Spleen (tissue), 11 donors: ENCODE data around the gene NKX1-1. TPM values are rescaled to one million over a fixed set of nuclear protein-coding genes. Genes with fewer than 3 reads are reported as not detected.
A peak's percentile ranks its signal among the peaks of the same experiment; 100 is the strongest.
"Not testable (repeated sequence)": the region's sequence is repeated elsewhere in the genome, so short reads cannot be mapped to it uniquely, and the experiment has no call there.

Experiments used
- DNase-seq: peaks from one replicate; pipeline ENCODE4 v3.0.0-alpha.2; 2020
- H3K27ac ChIP-seq, 8 donors: fragments of 200-600 bp; sonication (generic) in 7 of 8; 1 replicate in 4 of 8; 2 replicates in 4 of 8; pipeline versions ENCODE4 v1.5.0 to v1.8.0; 2016 to 2021; ENCODE audit warnings: inconsistent platforms in 4 of 8, mild to moderate bottlenecking in 4 of 8, moderate library complexity in 1 of 8
- H3K27me3 ChIP-seq, 7 donors: fragments of 200-600 bp; sonication (generic) in 6 of 7; replicated peaks in 1 of 7; 1 replicate in 4 of 7; 2 replicates in 3 of 7; pipeline versions ENCODE4 v1.5.0 to v1.8.0; 2016 to 2021; ENCODE audit warnings: inconsistent platforms in 3 of 7, mild to moderate bottlenecking in 1 of 7
- H3K36me3 ChIP-seq, 6 donors: fragments of 200-600 bp; sonication (generic) in 5 of 6; 1 replicate in 4 of 6; 2 replicates in 2 of 6; pipeline versions ENCODE4 v1.5.0 to v1.8.0; 2016 to 2021; ENCODE audit warnings: inconsistent platforms in 2 of 6
- H3K4me1 ChIP-seq, 6 donors: fragments of 200-600 bp; sonication (generic) in 5 of 6; 1 replicate in 3 of 6; 2 replicates in 3 of 6; pipeline versions ENCODE4 v1.5.0 to v1.8.0; 2016 to 2021; ENCODE audit warnings: inconsistent platforms in 3 of 6
- H3K4me3 ChIP-seq, 8 donors: fragments of 200-600 bp; sonication (generic) in 7 of 8; 1 replicate in 4 of 8; 2 replicates in 4 of 8; pipeline versions ENCODE4 v1.5.0 to v1.8.0; 2016 to 2021; ENCODE audit warnings: inconsistent platforms in 4 of 8, mild to moderate bottlenecking in 4 of 8, moderate library complexity in 2 of 8
- H3K9me3 ChIP-seq, 8 donors: fragments of 200-600 bp; sonication (generic) in 7 of 8; 1 replicate in 4 of 8; 2 replicates in 4 of 8; pipeline versions ENCODE4 v1.5.0 to v1.8.0; 2016 to 2021; ENCODE audit warnings: inconsistent platforms in 4 of 8
- CTCF ChIP-seq, 11 experiments: fragments of 200-600 bp in 7 of 11; fragments of 450-650 bp in 4 of 11; sonication (generic) in 4 of 11; IDR thresholded peaks in 8 of 11; conservative IDR thresholded peaks in 3 of 11; 1 replicate in 7 of 11; 2 replicates in 4 of 11; pipeline versions ENCODE4 v1.4.0 to v1.8.0; 2016 to 2021; ENCODE audit warnings: antibody characterized with exemption in 11 of 11, inconsistent platforms in 4 of 11, mild to moderate bottlenecking in 1 of 11
- POLR2A ChIP-seq, 3 donors: fragments of 450-650 bp; IDR thresholded peaks; one replicate each; pipeline ENCODE4 v1.5.1; 2017; ENCODE audit warnings: antibody characterized with exemption in 3 of 3, mild to moderate bottlenecking in 1 of 3
- POLR2AphosphoS5 ChIP-seq, 3 donors: sonication (generic); formaldehyde crosslinking; IDR thresholded peaks; one replicate each; pipeline ENCODE4 v1.5.1; 2017; ENCODE audit warnings: antibody characterized with exemption in 3 of 3
- WGBS, 5 donors: extraction: QIAGEN DNeasy Blood & Tissue Kit in 3 of 5; methylation state at CpG; one replicate each; pipeline versions ENCODE4 v1.1.5 to v1.1.7; 2013 to 2018; 5-methylcytosine and 5-hydroxymethylcytosine counted together
- intact Hi-C: fragments of 100-400 bp; cut with DNase I; formaldehyde crosslinking; loops from one replicate; pipeline ENCODE4 v1.15.0; 2023; ENCODE audit warnings: low total_unique reads
- polyA plus RNA-seq, 3 donors: library from polyadenylated mRNA; stranded (reverse); fragments of 200-250 nt; gene quantifications; one replicate each; pipeline ENCODE4 v1.2.1, GENCODE V29; 2013
- total RNA-seq, 7 donors: library from RNA; depleted of rRNA in 3 of 7; stranded (reverse); fragments of >200 nt in 3 of 7; fragmentation: NEBNext Ultra II Directional in 4 of 7; extraction: Animal tissue kit (Norgen Biotek cat#: 25700) in 4 of 7; gene quantifications; one replicate each; pipeline versions ENCODE4 v1.1.0 to v1.2.1, GENCODE V29; 2016 to 2021
- donor health status: healthy with polysubstance abuse.
- donor health status: DM: no; HTN: no; CAD: no; lungs with moderate emphysema.
- donor health status: DM: no; HTN: no; CAD: no.
- donor health status: Bipolar disorder and iron deficiency.
- donor health status: healthy.
- donor health status: DM: no; HTN: no; CAD: no.
- donor health status: DM: yes; HTN: yes; CAD: no.

NKX1-1 gene
- total and polyA plus RNA-seq, 10 donors = not detected

- Histone ChIP-seq H3K36me3 (peaks cover 0 to 13% (median 3%) of the 10 kb centered on the region in 6 donors), H3K4me3 (no peak overlapping the region), H3K27ac (no peak overlapping the region), H3K9me3 (peaks cover 0 to 47% (median 15%) of the 10 kb centered on the region in 8 donors), H3K4me1 (peaks cover 0 to 23% (median 17%) of the 10 kb centered on the region in 6 donors), H3K27me3 (peaks cover 5 to 46% (median 42%) of the 10 kb centered on the region in 7 donors)
- WGBS, 5 donors = 87 to 96% (median 92%) methylated on average over 19 to 22 of the region's 22 CpGs
- DNase-seq = peak; percentile 62
- TF ChIP-seq CTCF (IDR thresholded peaks at IDR 0.05 in 8 of 11, conservative IDR thresholded peaks at IDR 0.05 in 3 of 11) (no peak), POLR2A (IDR thresholded peaks at IDR 0.05) (no peak), POLR2AphosphoS5 (IDR thresholded peaks at IDR 0.05) (no peak)
- intact Hi-C loops = no loop called here
Measured at GRCh38 chr4:1398681-1399507, 7.3 kb downstream of the NKX1-1 start.

- Histone ChIP-seq H3K4me3 (no peak overlapping the region), H3K9me3 (peaks cover 0 to 56% (median 32%) of the 10 kb centered on the region in 8 donors), H3K27me3 (peaks cover 5 to 27% (median 22%) of the 10 kb centered on the region in 7 donors), H3K36me3 (peaks cover 0 to 32% (median 18%) of the 10 kb centered on the region in 6 donors), H3K4me1 (peaks cover 0 to 4% (median 0%) of the 10 kb centered on the region in 6 donors), H3K27ac (no peak overlapping the region)
- peak; percentile 45 for DNase-seq
- WGBS, 5 donors = 90 to 100% (median 97%) methylated on average over 7 to 11 of the region's 11 CpGs
- TF ChIP-seq POLR2A (IDR thresholded peaks at IDR 0.05) (no peak), POLR2AphosphoS5 (IDR thresholded peaks at IDR 0.05) (no peak), CTCF (IDR thresholded peaks at IDR 0.05 in 8 of 11, conservative IDR thresholded peaks at IDR 0.05 in 3 of 11) (no peak)
- intact Hi-C loops = no loop called here
Measured at GRCh38 chr4:1396806-1397455, 9.3 kb downstream of the NKX1-1 start.

GRCh38 chr4:1395941-1396805 is 10.1 kb downstream of the NKX1-1 start:
- Histone ChIP-seq H3K27me3 (peaks cover 0 to 19% (median 15%) of the 10 kb centered on the region in 7 donors), H3K36me3 (peaks cover 0 to 40% (median 19%) of the 10 kb centered on the region in 6 donors), H3K4me1 (no peaks in the 10 kb centered on the region), H3K27ac (no peak overlapping the region), H3K4me3 (no peak overlapping the region), H3K9me3 (peaks cover 0 to 63% (median 39%) of the 10 kb centered on the region in 8 donors)
- intact Hi-C loops = no loop called here
- DNase-seq = peak; percentile 40
- TF ChIP-seq POLR2AphosphoS5 (IDR thresholded peaks at IDR 0.05) = no peak
- no peak for TF ChIP-seq CTCF (IDR thresholded peaks at IDR 0.05 in 8 of 11, conservative IDR thresholded peaks at IDR 0.05 in 3 of 11)
- TF ChIP-seq POLR2A (IDR thresholded peaks at IDR 0.05) = no peak
- 86 to 97% (median 94%) methylated on average over 10 to 12 of the region's 13 CpGs for WGBS, 5 donors

- H3K27ac ChIP-seq, intact Hi-C loops, H3K4me3 ChIP-seq, H3K4me1 ChIP-seq: not testable (repeated sequence)
- peak; percentile 24 for DNase-seq
- peaks cover 0 to 70% (median 40%) of the 10 kb centered on the region in 8 donors for H3K9me3 ChIP-seq
- WGBS, 5 donors = 96 to 98% (median 98%) methylated on average over 22 to 26 of the region's 26 CpGs
- H3K36me3 ChIP-seq = peaks cover 0 to 41% (median 19%) of the 10 kb centered on the region in 6 donors
- H3K27me3 ChIP-seq = peaks cover 0 to 12% (median 7%) of the 10 kb centered on the region in 7 donors
Measured at GRCh38 chr4:1395389-1395820, 10.8 kb downstream of the NKX1-1 start.

GRCh38 chr4:1394554-1395388 is 11.5 kb downstream of the NKX1-1 start:
- Histone ChIP-seq H3K9me3 (peaks cover 0 to 77% (median 42%) of the 10 kb centered on the region in 8 donors), H3K36me3 (peaks cover 0 to 42% (median 19%) of the 10 kb centered on the region in 6 donors)
- H3K4me3 ChIP-seq, H3K4me1 ChIP-seq, intact Hi-C loops, H3K27me3 ChIP-seq, H3K27ac ChIP-seq: not testable (repeated sequence)
- 94 to 96% (median 96%) methylated on average over 41 to 63 of the region's 63 CpGs for WGBS, 5 donors
- DNase-seq = peak; percentile 40
